ENCODE data around the gene OPCML.

OPCML gene

GRCh38 chr11:132822276-132822675, 710.0 kb downstream of the OPCML start:
- DNase-seq = no peak

GRCh38 chr11:132821499-132821898, 710.8 kb downstream of the OPCML start:
- no peak for DNase-seq

DNA sequence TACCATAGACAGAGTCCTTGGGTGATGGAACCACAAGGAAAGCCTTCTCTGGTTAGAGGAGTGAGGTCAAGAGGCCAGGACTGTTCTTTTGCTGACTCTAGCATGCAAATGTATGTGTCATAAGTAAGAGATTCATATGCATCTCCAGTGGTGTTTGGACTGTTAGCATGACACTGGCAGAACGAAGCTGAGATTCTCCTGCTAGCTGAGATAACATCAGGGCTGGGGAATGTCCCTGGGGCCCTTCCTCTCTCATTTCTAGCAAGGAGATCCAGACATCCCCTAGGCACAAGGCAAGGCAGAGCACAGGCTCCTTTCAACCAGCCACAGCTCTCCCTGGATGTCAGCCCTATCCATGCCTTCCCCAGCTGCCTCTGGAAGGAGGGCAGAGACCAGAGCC, 711.3 kb downstream of the OPCML start:
- no peak for DNase-seq

- DNase-seq = no peak
Measured at GRCh38 chr11:132818951-132819350, 713.4 kb downstream of the OPCML start.

DNA sequence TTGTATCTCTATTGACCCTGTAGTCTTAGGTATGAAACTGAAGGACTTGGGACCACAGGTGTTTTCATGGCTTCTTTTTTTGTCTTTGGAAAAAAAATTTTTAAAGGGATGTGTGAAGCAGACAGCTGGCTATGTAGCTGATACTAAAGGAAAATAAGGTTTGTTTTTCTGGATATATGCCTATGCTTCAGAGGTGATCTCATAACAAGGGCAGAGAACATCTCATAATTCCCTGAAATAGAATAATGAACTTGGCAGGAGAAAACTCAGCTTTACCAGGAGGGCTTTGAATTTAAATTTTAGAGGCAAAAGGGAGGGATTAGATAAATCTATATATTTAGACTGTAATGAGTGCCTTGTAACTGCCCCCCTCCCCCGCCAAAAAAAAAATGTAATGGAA, 714.9 kb downstream of the OPCML start:
- DNase-seq = no peak

DNA sequence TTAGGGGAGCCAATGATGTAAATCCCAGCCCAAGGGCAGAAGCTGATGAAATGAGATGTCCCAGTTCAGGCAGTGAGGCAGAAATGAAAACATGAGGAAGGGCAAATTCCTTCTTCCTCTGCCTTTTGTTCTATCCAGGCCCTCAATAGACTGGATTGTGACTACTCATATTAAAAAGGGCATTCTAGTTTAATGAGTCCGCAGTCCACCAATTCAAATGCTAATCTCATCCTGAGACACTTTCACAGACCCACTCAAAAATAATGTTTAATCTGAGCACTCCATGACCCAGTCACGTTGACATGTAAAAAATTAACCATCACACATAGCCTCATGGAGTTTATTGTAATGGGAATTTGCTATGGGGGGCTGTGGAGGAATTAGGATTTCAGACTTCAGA, 717.9 kb downstream of the OPCML start:
- no peak for DNase-seq

- no peak for DNase-seq
Measured at GRCh38 chr11:132811649-132812048, 720.7 kb downstream of the OPCML start.

GRCh38 chr11:132809070-132809469, 723.2 kb downstream of the OPCML start:
- no peak for DNase-seq

GRCh38 chr11:132804258-132804657, 728.0 kb downstream of the OPCML start:
- no peak for DNase-seq

GRCh38 chr11:132803436-132803835, 728.9 kb downstream of the OPCML start:
- DNase-seq = no peak

DNA sequence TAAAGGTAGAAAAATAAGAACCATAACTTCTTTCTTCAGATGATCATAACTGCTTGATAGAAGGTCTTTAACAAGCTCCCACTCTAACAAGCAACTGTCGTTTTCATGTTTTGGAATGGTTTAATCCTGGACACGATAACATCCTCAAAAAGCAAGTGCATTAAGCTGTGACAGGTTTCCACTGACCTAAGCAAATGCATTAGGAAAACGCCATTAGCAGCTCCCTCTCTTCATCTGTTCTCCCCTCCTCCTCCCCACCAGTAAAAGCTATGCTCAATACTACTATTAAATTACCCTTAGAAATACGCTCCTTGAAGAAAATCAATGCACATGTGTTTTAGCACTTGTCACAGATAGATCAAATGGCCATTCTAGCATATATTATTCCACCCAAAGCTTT, 729.4 kb downstream of the OPCML start:
- DNase-seq = no peak

GRCh38 chr11:132793831-132794230, 738.5 kb downstream of the OPCML start:
- DNase-seq = no peak

- DNase-seq = no peak
Measured at GRCh38 chr11:132792341-132793140, 739.8 kb downstream of the OPCML start.

- DNase-seq = no peak
Measured at GRCh38 chr11:132790971-132791370, 741.3 kb downstream of the OPCML start.

DNA sequence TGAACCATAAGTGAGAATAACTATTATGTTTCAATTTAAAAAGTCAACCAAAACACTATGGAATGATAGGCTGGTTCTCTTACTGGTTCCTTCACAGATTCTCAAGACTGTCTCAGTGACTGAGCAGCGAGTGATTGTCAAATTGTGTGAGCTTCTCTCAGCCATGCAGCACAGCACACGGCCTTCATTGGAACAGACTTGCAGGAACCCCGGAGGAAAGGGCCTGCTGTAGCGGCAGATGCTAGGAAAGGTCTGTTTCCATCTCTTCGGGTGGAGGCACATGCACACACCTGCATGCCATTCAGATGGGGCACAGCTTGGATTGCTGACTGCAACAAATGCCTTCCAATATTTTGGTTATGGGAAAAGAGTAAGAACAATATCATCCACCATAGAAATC, 741.8 kb downstream of the OPCML start:
- no peak for DNase-seq

- DNase-seq = no peak
Measured at GRCh38 chr11:132788816-132789325, 743.4 kb downstream of the OPCML start.

DNA sequence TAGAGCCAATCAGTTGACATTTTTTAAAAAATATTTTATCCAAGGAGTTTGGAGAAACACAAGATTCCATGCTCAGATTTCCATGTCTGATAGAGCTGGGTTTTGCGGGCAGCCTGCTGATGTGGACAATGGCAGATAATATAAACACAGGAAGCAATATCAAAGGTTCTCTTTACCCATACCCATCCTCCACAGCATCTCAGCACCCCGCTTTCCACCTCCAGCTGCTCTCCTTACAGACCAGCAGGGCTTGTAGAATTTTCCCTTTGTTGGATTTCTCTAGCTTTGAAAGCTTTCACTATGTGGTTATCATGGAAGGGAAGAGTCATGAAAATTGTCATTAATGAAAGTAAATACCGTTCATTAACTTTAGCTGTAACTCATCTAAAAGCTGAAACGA, 746.4 kb downstream of the OPCML start:
- DNase-seq = no peak

- DNase-seq = no peak
Measured at GRCh38 chr11:132784441-132784840, 747.9 kb downstream of the OPCML start.

- DNase-seq = no peak
Measured at GRCh38 chr11:132782102-132782501, 750.2 kb downstream of the OPCML start.

DNA sequence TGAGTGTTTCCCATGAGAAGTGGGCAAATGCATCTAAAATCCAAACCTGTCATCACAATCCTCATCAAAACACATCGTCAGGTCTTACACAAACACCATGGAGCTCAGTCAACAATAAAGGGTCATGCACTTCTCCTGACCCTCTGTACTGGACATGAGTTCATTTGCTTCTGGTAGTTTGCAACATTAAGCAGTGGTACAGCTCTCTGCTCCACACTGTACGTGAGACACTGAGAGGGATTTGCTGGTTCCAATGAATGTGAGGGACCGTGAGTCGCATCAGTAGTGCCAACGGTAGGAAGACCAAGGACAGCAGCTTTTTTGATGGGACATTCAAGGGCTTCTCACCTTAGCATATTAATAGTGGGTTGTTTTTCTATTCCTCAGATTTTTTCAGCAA, 752.3 kb downstream of the OPCML start:
- DNase-seq = no peak

- DNase-seq = no peak
Measured at GRCh38 chr11:132779497-132779896, 752.8 kb downstream of the OPCML start.

GRCh38 chr11:132777067-132777975, 755.0 kb downstream of the OPCML start:
- no peak for DNase-seq

DNA sequence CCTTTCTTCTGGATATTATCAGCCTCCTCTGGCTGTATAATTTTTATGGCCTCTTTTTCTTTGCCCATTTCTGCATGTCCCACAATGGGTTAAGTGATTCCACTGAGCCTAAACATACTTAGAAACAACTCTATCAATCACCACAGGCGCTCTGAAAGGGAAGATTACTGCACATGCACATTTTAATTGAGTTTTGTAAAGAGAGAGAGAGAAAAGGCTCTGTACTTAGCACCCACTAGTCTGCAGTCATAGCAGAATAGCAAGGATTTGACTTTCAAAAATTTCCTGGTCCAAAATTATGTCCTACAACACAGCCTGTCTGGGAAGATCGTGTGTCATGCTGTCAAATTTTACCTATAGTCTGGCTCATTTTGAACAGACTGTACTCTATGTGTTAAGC, 758.5 kb downstream of the OPCML start:
- no peak for DNase-seq
